Kidney (tissue), 14 donors: ENCODE measurements around the gene RGCC. TPM values are rescaled to one million over a fixed set of nuclear protein-coding genes. Genes with fewer than 3 reads are reported as not detected.

Source experiments
- DNase-seq, 5 donors: peaks; one replicate each; pipeline ENCODE4 v3.0.0-alpha.2; 2013 to 2020
- FAIRE-seq: peaks from 2 replicates; lab custom pipeline; 2012; peaks lifted over from hg19 to GRCh38; lab: Jason Lieb, UNC
- H3K27ac ChIP-seq, 2 donors: one replicate each; pipeline ENCODE4 v1.7.0; 2013; ENCODE audit warnings: low read depth in 2 of 2, low read length in 2 of 2, inconsistent platforms in 1 of 2
- H3K27me3 ChIP-seq: one replicate; pipeline ENCODE4 v1.7.1; 2013; ENCODE audit warnings: low read length, inconsistent platforms; ENCODE audit not compliant: control insufficient read depth, insufficient read depth
- H3K36me3 ChIP-seq, 3 donors: one replicate each; pipeline versions ENCODE4 v1.7.0 to v1.7.1; 2013; ENCODE audit warnings: low read length in 3 of 3, control low read depth in 1 of 3, inconsistent platforms in 1 of 3; ENCODE audit not compliant: insufficient read depth in 3 of 3, control insufficient read depth in 2 of 3
- H3K4me1 ChIP-seq, 3 donors: one replicate each; pipeline versions ENCODE4 v1.7.0 to v1.7.1; 2013; ENCODE audit warnings: low read length in 3 of 3, inconsistent platforms in 1 of 3, low read depth in 1 of 3; ENCODE audit not compliant: control insufficient read depth in 2 of 3, insufficient read depth in 2 of 3
- H3K4me3 ChIP-seq, 3 donors: one replicate each; pipeline versions ENCODE4 v1.7.0 to v1.8.1; 2013; ENCODE audit warnings: low read length in 3 of 3, control low read depth in 1 of 3, inconsistent platforms in 1 of 3
- H3K9ac ChIP-seq, 3 donors: one replicate each; pipeline versions ENCODE4 v1.7.0 to v1.7.1; 2013; ENCODE audit warnings: low read length in 3 of 3, control low read depth in 1 of 3, inconsistent platforms in 1 of 3
- H3K9me3 ChIP-seq, 3 donors: one replicate each; pipeline versions ENCODE4 v1.7.0 to v1.7.1; 2013; ENCODE audit warnings: low read length in 3 of 3, control low read depth in 1 of 3, inconsistent platforms in 1 of 3; ENCODE audit not compliant: control insufficient read depth in 2 of 3, insufficient read depth in 1 of 3
- CTCF ChIP-seq: IDR thresholded peaks from 3 replicates; pipeline ENCODE4 v1.5.1; 2012; ENCODE audit warnings: mild to moderate bottlenecking, moderate library complexity, borderline replicate concordance; ENCODE audit not compliant: insufficient read depth; ENCODE audit errors: extremely low read depth
- intact Hi-C: fragments of 100-400 bp; cut with DNase I; formaldehyde crosslinking; loops from one replicate; pipeline ENCODE4 v1.11.1; 2022
- polyA plus RNA-seq: library from polyadenylated mRNA; stranded (reverse); fragments of 350-450 nt; fragmentation: Illumina TruSeq; extraction: RNeasy Lipid Tissue Mini Kit (QIAGEN cat#74804); gene quantifications from one replicate; pipeline ENCODE4 v1.2.3, GENCODE V29; 2014; ENCODE audit warnings: low read depth, low replicate concordance; ENCODE audit not compliant: insufficient read depth
- total RNA-seq: library from RNA; stranded (reverse); fragmentation: NEBNext Ultra II Directional; extraction: Animal tissue kit (Norgen Biotek cat#: 25700); gene quantifications from one replicate; pipeline ENCODE4 v1.2.1, GENCODE V29; 2021
- donor health status: control.
- donor health status: control.
- donor health status: control.
- donor health status: control.
- donor health status: control.
- donor health status: DM: yes; HTN: yes; CAD: no.
- donor health status: Normal renal cell carcinoma (clear cell type).

Gene RGCC
- total and polyA plus RNA-seq, 2 donors from 2014 or later, result 12.9 to 40.9 TPM

GRCh38 chr13:41416276-41416675 is 41.1 kb upstream of the RGCC start:
- no peaks in the 10 kb centered on the region for H3K4me1 ChIP-seq
- DNase-seq, result no peak
- H3K4me3 ChIP-seq, result no peak overlapping the region
- no peaks in the 10 kb centered on the region for H3K36me3 ChIP-seq
- H3K27ac ChIP-seq, result no peak overlapping the region
- FAIRE-seq, result no peak
- no peak overlapping the region for H3K9ac ChIP-seq
- intact Hi-C loops, result no loop called here
- H3K27me3 ChIP-seq, result no peaks in the 10 kb centered on the region
- H3K9me3 ChIP-seq, result no peaks in the 10 kb centered on the region
- no peak for TF ChIP-seq CTCF

GRCh38 chr13:41418027-41418426 is 39.3 kb upstream of the RGCC start:
- no peaks in the 10 kb centered on the region for H3K27me3 ChIP-seq
- H3K4me1 ChIP-seq, result no peaks in the 10 kb centered on the region
- no peak overlapping the region for H3K4me3 ChIP-seq
- H3K36me3 ChIP-seq, result no peaks in the 10 kb centered on the region
- FAIRE-seq (no peak), DNase-seq (peak in 2 of 5 donors; percentile 7 to 68)
- H3K27ac ChIP-seq, result no peak overlapping the region
- H3K9ac ChIP-seq, result no peak overlapping the region
- no peaks in the 10 kb centered on the region for H3K9me3 ChIP-seq
- intact Hi-C loops, result no loop called here
- no peak for TF ChIP-seq CTCF

DNA sequence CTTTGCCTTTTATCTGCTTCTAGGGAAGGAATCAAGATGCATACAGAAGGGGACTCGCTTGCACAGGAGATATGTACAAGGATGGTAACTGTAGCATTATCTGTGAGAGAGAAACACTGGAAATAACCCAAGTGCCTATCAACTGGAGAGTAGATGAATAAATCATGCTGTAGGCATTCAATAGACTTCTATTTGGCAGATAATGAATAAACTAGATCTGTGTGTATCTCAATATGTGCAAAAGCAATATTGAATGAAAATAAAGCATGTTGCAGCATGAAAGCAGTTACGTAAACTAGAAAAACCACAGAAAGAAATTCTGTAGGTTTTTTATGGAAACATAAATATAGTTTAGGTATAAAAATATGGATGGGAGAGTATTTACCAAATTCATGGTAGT is 38.6 kb upstream of the RGCC start:
- no peaks in the 10 kb centered on the region for H3K4me1 ChIP-seq
- no peaks in the 10 kb centered on the region for H3K9me3 ChIP-seq
- H3K9ac ChIP-seq, result no peak overlapping the region
- no peak for FAIRE-seq
- intact Hi-C loops, result no loop called here
- no peak overlapping the region for H3K4me3 ChIP-seq
- no peak for TF ChIP-seq CTCF
- H3K36me3 ChIP-seq, result no peaks in the 10 kb centered on the region
- H3K27ac ChIP-seq, result no peak overlapping the region
- no peaks in the 10 kb centered on the region for H3K27me3 ChIP-seq
- no peak for DNase-seq

DNA sequence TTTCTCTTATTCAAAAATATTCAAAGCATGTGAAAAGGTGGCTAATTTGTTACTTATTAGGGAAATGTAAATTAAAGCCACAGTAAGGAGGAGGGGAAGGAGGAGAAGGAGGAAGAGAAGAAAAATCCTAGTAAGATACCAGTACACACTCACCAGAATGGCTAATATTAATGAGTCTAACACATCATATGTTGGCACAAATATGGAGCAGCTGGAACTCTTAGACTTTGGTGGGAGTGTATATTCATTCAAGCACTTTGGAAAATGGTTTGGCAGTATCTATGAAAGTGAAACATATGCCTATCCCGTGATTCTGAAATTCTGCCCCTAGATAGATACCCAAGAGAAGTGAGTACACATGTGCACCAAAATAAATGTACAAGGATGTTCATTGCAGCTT is 38.1 kb upstream of the RGCC start:
- TF ChIP-seq CTCF, result no peak
- H3K27ac ChIP-seq, result no peak overlapping the region
- no peak for FAIRE-seq
- H3K4me1 ChIP-seq, result no peaks in the 10 kb centered on the region
- intact Hi-C loops, result no loop called here
- no peaks in the 10 kb centered on the region for H3K36me3 ChIP-seq
- H3K9me3 ChIP-seq, result no peaks in the 10 kb centered on the region
- no peaks in the 10 kb centered on the region for H3K27me3 ChIP-seq
- H3K4me3 ChIP-seq, result no peak overlapping the region
- H3K9ac ChIP-seq, result no peak overlapping the region
- DNase-seq, result no peak
